Keratinocyte (primary cell): ENCODE measurements around the gene MAP4K2. TPM values are rescaled to one million over a fixed set of nuclear protein-coding genes. Genes with fewer than 3 reads are reported as not detected.

Experiments
- DNase-seq: peaks from one replicate; pipeline ENCODE4 v3.0.0-alpha.2; 2011; ENCODE audit warnings: low read depth, missing footprints, low spot score
- FAIRE-seq: peaks from 2 replicates; lab custom pipeline; 2011; peaks lifted over from hg19 to GRCh38; lab: Jason Lieb, UNC
- H2AFZ ChIP-seq: 2 replicates; pipeline ENCODE4 v1.6.0; 2012; ENCODE audit warnings: low read length, control low read depth, inconsistent platforms; ENCODE audit not compliant: control insufficient read depth
- H3K27ac ChIP-seq: 2 replicates; pipeline ENCODE4 v1.5.1; 2011; ENCODE audit warnings: low read length; ENCODE audit not compliant: control insufficient read depth, insufficient read depth
- H3K27me3 ChIP-seq: 3 replicates; pipeline ENCODE4 v1.6.0; 2011; ENCODE audit warnings: low read length; ENCODE audit not compliant: control insufficient read depth, insufficient read depth; ENCODE audit errors: extremely low read depth
- H3K36me3 ChIP-seq, 2 experiments: 2 replicates in 1 of 2; 3 replicates in 1 of 2; pipeline ENCODE4 v1.5.1; 2011; ENCODE audit warnings: low read length in 2 of 2, mild to moderate bottlenecking in 1 of 2; ENCODE audit not compliant: control insufficient read depth in 2 of 2, insufficient read depth in 2 of 2; ENCODE audit errors: extremely low read depth in 1 of 2
- H3K4me1 ChIP-seq: 3 replicates; pipeline ENCODE4 v1.5.1; 2011; ENCODE audit warnings: low read length; ENCODE audit not compliant: control insufficient read depth, insufficient read depth; ENCODE audit errors: extremely low read depth
- H3K4me2 ChIP-seq: 3 replicates; pipeline ENCODE4 v1.6.0; 2011; ENCODE audit warnings: low read depth, low read length; ENCODE audit not compliant: control insufficient read depth, insufficient read depth; ENCODE audit errors: extremely low read depth
- H3K4me3 ChIP-seq, 3 experiments: fragments of 200-600 bp in 1 of 3; sonication (generic) in 1 of 3; 2 replicates in 2 of 3; 3 replicates in 1 of 3; pipeline ENCODE4 v1.5.1; 2011 to 2016; ENCODE audit warnings: low read length in 3 of 3, mild to moderate bottlenecking in 3 of 3, control low read depth in 2 of 3, inconsistent platforms in 1 of 3, low read depth in 1 of 3, mixed read lengths in 1 of 3, mixed run types in 1 of 3, moderate library complexity in 1 of 3; ENCODE audit not compliant: control insufficient read depth in 2 of 3, insufficient read depth in 2 of 3; ENCODE audit errors: extremely low read depth in 1 of 3
- H3K79me2 ChIP-seq: 2 replicates; pipeline ENCODE4 v1.6.0; 2012; ENCODE audit warnings: low read length; ENCODE audit not compliant: control insufficient read depth, insufficient read depth
- H3K9ac ChIP-seq: 3 replicates; pipeline ENCODE4 v1.6.0; 2011; ENCODE audit warnings: low read length; ENCODE audit not compliant: control insufficient read depth, insufficient read depth; ENCODE audit errors: extremely low read depth
- H3K9me1 ChIP-seq: 3 replicates; pipeline ENCODE4 v1.6.0; 2011; ENCODE audit warnings: low read length; ENCODE audit not compliant: control insufficient read depth, insufficient read depth; ENCODE audit errors: extremely low read depth
- H3K9me3 ChIP-seq: 2 replicates; pipeline ENCODE4 v1.5.1; 2012; ENCODE audit warnings: low read depth, low read length; ENCODE audit not compliant: control insufficient read depth
- H4K20me1 ChIP-seq: 3 replicates; pipeline ENCODE4 v1.6.0; 2011; ENCODE audit warnings: low read length; ENCODE audit not compliant: control insufficient read depth, insufficient read depth; ENCODE audit errors: extremely low read depth
- EZH2 ChIP-seq: IDR thresholded peaks from one replicate; pipeline ENCODE4 v1.6.1; 2012; ENCODE audit warnings: inconsistent platforms, mild to moderate bottlenecking, low read length, moderate library complexity
- dilution Hi-C: fragments of 300-500 bp; cut with MboI; formaldehyde crosslinking; loops from one replicate; pipeline ENCODE4 v1.7.0; 2020; ENCODE audit warnings: low sequenced_read_pairs; ENCODE audit not compliant: extremely low pct_ligation_motif_present
- polyA plus RNA-seq, 5 experiments: library from polyadenylated mRNA; depleted of rRNA in 3 of 5; stranded (reverse) in 3 of 5; stranded (forward) in 1 of 5; unstranded in 1 of 5; fragments of >200 nt; gene quantifications; 1 replicate in 1 of 5; 2 replicates in 3 of 5; 3 replicates in 1 of 5; pipeline versions ENCODE4 v1.2.1 to v1.2.3, GENCODE V29; 2011 to 2012; ENCODE audit warnings: missing spikeins in 2 of 5, low read depth in 1 of 5, low replicate concordance in 1 of 5
- TF ChIP-seq, protein P1 (sequence below), 3 experiments: IDR thresholded peaks in 1 of 3; conservative IDR thresholded peaks in 1 of 3; optimal IDR thresholded peaks in 1 of 3; 2 replicates in 2 of 3; 3 replicates in 1 of 3; pipeline versions ENCODE3 to v1.5.1; 2011; ENCODE audit warnings: low read length in 3 of 3, mild to moderate bottlenecking in 3 of 3, moderate library complexity in 2 of 3, control low read depth in 1 of 3, inconsistent platforms in 1 of 3; ENCODE audit not compliant: insufficient read depth in 2 of 3; ENCODE audit errors: extremely low read depth in 1 of 3

The MAP4K2 gene
- polyA plus RNA-seq, 1 donor (not counting 4 experiments of a cell fraction or from before 2014, with no cell fraction given) = 6.7 TPM

DNA sequence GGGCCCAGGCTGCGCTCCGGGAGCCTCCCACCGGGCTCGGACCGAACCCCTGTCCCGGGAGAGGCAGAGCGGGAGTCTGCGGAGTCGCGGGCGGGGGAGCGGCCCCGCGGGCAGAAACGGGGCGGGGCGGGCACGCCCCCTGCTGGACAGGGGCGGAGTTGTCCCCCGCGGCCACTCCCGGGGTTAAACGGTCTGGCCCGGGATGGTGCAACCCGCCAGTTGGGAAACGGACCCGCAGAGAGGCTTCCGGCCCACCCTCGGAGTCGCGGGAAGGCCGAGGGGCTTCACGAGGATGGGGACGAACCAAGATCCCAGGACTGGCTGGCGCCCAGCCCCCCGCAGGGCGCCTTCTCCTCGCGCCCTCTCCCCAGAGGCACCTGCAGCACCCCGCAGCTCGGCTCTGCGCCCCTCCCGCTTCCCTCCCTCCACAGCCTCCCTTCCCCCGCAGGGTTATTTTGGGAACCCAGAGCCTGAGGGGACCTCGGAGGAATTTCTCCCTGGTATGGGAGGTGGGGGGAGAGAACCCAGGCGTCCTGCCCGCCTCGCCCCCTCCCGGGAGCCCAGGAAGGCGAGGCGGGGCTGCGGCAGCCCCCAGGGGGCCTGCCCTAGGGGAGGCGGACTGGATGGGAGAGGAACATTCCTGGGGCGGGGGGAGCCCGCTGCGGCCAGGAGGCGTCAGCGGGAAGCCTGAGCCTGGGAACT lies 60.0 kb downstream of the MAP4K2 start:
- Histone ChIP-seq H3K36me3 (no peaks in the 10 kb centered on the region), H3K9ac (peak overlapping the region; percentile 41), H4K20me1 (no peaks in the 10 kb centered on the region), H3K9me1 (no peaks in the 10 kb centered on the region), H3K4me2 (peak overlapping the region; percentile 90), H3K27ac (no peak overlapping the region), H3K4me1 (peaks cover 22% of the 10 kb centered on the region), H3K9me3 (no peaks in the 10 kb centered on the region), H3K27me3 (peaks cover 74% of the 10 kb centered on the region), H3K4me3 (peak overlapping the region; percentile 39 to 62 (median 61)), H3K79me2 (no peaks in the 10 kb centered on the region), H2AFZ (peak overlapping the region; percentile 75)
- FAIRE-seq = no peak
- DNase-seq = no peak
- TF ChIP-seq, protein P1, sequence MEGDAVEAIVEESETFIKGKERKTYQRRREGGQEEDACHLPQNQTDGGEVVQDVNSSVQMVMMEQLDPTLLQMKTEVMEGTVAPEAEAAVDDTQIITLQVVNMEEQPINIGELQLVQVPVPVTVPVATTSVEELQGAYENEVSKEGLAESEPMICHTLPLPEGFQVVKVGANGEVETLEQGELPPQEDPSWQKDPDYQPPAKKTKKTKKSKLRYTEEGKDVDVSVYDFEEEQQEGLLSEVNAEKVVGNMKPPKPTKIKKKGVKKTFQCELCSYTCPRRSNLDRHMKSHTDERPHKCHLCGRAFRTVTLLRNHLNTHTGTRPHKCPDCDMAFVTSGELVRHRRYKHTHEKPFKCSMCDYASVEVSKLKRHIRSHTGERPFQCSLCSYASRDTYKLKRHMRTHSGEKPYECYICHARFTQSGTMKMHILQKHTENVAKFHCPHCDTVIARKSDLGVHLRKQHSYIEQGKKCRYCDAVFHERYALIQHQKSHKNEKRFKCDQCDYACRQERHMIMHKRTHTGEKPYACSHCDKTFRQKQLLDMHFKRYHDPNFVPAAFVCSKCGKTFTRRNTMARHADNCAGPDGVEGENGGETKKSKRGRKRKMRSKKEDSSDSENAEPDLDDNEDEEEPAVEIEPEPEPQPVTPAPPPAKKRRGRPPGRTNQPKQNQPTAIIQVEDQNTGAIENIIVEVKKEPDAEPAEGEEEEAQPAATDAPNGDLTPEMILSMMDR (optimal IDR thresholded peaks at IDR 0.05 in 1 of 3, IDR thresholded peaks at IDR 0.05 in 1 of 3, conservative IDR thresholded peaks at IDR 0.05 in 1 of 3; ENCODE audit: extremely low read depth in 1 of 3, insufficient read depth in 2 of 3, low read length in 3 of 3) = peak; percentile 57 to 88 (median 87)
- peak; percentile 18 for TF ChIP-seq EZH2
- dilution Hi-C loops = no loop called here

DNA sequence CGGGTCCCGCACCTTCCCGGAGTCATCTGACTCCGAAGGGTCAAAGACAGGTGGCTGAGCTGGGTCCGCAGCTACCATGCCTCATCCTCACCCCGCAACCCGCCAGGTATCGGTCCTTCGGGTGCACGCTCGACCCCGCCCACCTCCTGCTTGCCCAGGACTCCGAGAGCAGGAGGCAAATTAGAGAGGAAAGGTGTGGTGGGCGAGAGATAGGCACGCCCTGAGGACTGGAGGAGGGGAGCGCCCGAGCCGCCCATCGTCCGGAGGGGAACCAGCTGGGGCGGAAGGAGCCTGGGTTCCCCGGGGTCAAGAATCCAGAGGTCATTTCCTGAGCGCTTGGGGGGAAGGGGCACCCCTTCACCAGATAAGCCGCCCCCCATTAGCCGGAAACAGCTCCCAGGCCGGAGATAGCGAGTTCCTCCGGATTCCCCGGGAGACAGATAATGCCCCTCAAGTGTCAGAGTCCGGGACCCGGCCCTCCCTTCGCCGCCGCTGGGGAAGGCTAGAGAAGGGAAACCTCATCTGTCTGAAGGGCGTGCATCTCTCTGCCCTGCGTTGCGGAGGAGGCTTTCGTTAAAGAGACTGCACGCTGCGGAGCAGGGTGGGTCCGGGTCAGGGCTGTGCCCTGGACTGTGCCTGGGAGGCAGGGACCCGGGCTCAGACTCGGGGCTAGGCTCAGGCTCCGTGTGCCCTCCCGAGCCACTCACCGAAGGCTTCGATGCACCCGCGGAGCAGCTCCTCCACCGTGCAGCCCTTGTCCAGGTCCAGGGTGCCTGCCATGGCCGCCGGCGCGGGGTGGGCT lies 60.7 kb downstream of the MAP4K2 start:
- H3K9ac ChIP-seq = peak overlapping the region; percentile 41
- H3K79me2 ChIP-seq = no peaks in the 10 kb centered on the region
- dilution Hi-C loops = no loop called here
- H3K9me3 ChIP-seq = no peaks in the 10 kb centered on the region
- peak; percentile 58 for TF ChIP-seq EZH2
- TF ChIP-seq, protein P1 (optimal IDR thresholded peaks at IDR 0.05 in 1 of 3, IDR thresholded peaks at IDR 0.05 in 1 of 3, conservative IDR thresholded peaks at IDR 0.05 in 1 of 3; ENCODE audit: extremely low read depth in 1 of 3, insufficient read depth in 2 of 3, low read length in 3 of 3) = no peak
- peak overlapping the region; percentile 90 for H3K4me2 ChIP-seq
- no peak overlapping the region for H3K27ac ChIP-seq
- FAIRE-seq (no peak), DNase-seq (no peak)
- peaks cover 74% of the 10 kb centered on the region for H3K27me3 ChIP-seq
- H3K9me1 ChIP-seq = no peaks in the 10 kb centered on the region
- H4K20me1 ChIP-seq = no peaks in the 10 kb centered on the region
- peak overlapping the region; percentile 39 to 62 (median 61) for H3K4me3 ChIP-seq
- no peaks in the 10 kb centered on the region for H3K36me3 ChIP-seq
- peaks cover 21% of the 10 kb centered on the region for H3K4me1 ChIP-seq
- H2AFZ ChIP-seq = peak overlapping the region; percentile 75
